Activated CD4-positive, alpha-beta memory T cell treated with anti-CD3 and anti-CD28 coated beads for 36 hours (primary cell): ENCODE data around the gene MYO3B. TPM values are rescaled to one million over a fixed set of nuclear protein-coding genes. Genes with fewer than 3 reads are reported as not detected.
A peak's percentile ranks its signal among the peaks of the same experiment; 100 is the strongest.
"Not testable (repeated sequence)": the region's sequence is repeated elsewhere in the genome, so short reads cannot be mapped to it uniquely, and the experiment has no call there.

Experiments used
- CTCF ChIA-PET: fragments of 350-600 bp; sonication (Branson Sonifier 250); formaldehyde crosslinking; loops from one replicate; lab custom pipeline; 2021; ENCODE audit warnings: antibody characterized with exemption, inconsistent platforms; lab: Charles Lee
- POLR2A ChIA-PET: fragments of 350-600 bp; sonication (Branson Sonifier 250); formaldehyde crosslinking; loops from one replicate; lab custom pipeline; 2021; ENCODE audit warnings: antibody characterized with exemption; lab: Charles Lee
- DNase-seq: peaks from one replicate; pipeline ENCODE4 v3.0.0-alpha.2; 2020
- H3K27ac Mint-ChIP-seq: one replicate; pipeline ENCODE4 v1.8.0; 2021; ENCODE audit warnings: mixed read lengths
- H3K27me3 Mint-ChIP-seq: one replicate; pipeline ENCODE4 v1.8.0; 2021; ENCODE audit warnings: mixed read lengths
- H3K36me3 Mint-ChIP-seq: one replicate; pipeline ENCODE4 v1.8.0; 2021; ENCODE audit warnings: mixed read lengths
- H3K4me1 Mint-ChIP-seq: one replicate; pipeline ENCODE4 v1.8.0; 2021; ENCODE audit warnings: low read depth, mixed read lengths
- H3K4me3 Mint-ChIP-seq: one replicate; pipeline ENCODE4 v1.8.0; 2021; ENCODE audit warnings: mild to moderate bottlenecking, mixed read lengths
- H3K9me3 Mint-ChIP-seq: one replicate; pipeline ENCODE4 v1.8.0; 2021; ENCODE audit warnings: mixed read lengths
- intact Hi-C: fragments of 100-400 bp; cut with micrococcal nuclease; formaldehyde crosslinking; loops from one replicate; pipeline ENCODE4 v1.15.1; 2023
- total RNA-seq, 2 experiments: library from RNA; stranded (reverse); gene quantifications; one replicate each; pipeline ENCODE4 v1.2.3, GENCODE V29; 2021

The MYO3B gene
- total RNA-seq, 2 experiments from 2014 or later: 0.48 TPM

GRCh38 chr2:170598067-170598395 lies 420.1 kb downstream of the MYO3B start:
- Mint-ChIP-seq H3K4me3 (no peak overlapping the region), H3K9me3 (no peaks in the 10 kb centered on the region), H3K36me3 (no peaks in the 10 kb centered on the region), H3K27ac (no peak overlapping the region), H3K4me1 (no peaks in the 10 kb centered on the region), H3K27me3 (peaks cover 1% of the 10 kb centered on the region)
- ChIA-PET CTCF (no interaction called here), POLR2A (no interaction called here)
- intact Hi-C loops: no loop called here
- no peak for DNase-seq

DNA sequence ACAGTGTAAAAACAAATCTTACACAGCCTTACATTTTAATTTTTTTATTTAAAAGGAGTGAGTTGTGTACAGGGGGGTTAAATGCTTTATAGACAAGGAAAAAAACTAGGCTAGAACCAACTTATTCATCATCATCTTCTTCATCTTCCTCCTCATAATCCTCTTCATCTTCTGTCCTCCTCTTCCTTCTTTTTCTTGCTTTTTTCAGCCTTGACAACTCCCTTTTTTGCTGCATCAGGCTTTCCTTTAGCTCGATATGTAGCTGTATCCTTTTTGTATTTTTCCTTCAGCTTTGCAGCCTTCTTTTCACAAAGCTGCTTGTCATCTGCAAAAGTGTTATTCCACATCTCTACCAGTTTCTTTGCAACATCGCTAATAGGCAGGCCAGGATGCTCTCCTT lies 423.5 kb downstream of the MYO3B start:
- CTCF ChIA-PET: no interaction called here
- POLR2A ChIA-PET: no interaction called here

DNA sequence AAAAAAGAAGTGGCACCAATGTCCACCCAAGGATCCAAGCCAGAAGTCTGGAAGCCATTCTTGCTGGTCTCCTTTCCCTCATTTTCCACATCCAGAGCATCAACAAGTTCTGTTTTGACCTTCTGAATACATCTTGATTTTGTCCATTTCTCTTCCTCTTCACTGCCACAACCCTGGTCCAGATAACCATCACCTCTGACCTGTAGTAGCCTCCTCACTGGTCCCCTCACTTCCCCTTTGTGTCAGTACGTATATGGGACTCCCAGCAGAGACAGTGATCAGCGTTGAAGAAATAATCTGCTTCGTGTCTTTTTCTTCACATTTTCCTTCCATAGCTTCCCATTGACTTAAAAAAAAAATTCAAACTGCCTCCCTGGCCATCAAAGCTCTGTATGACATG lies 427.9 kb downstream of the MYO3B start:
- no peaks in the 10 kb centered on the region for H3K4me1 Mint-ChIP-seq
- no peaks in the 10 kb centered on the region for H3K36me3 Mint-ChIP-seq
- no peak overlapping the region for H3K4me3 Mint-ChIP-seq
- DNase-seq: no peak
- H3K27me3 Mint-ChIP-seq: peaks cover 2% of the 10 kb centered on the region
- no peak overlapping the region for H3K27ac Mint-ChIP-seq
- intact Hi-C loops: no loop called here
- POLR2A ChIA-PET: no interaction called here
- CTCF ChIA-PET: no interaction called here
- no peaks in the 10 kb centered on the region for H3K9me3 Mint-ChIP-seq

More for the DNA sequence above, 423.5 kb downstream of the MYO3B start:
- H3K4me1 Mint-ChIP-seq: no peaks in the 10 kb centered on the region
- H3K36me3 Mint-ChIP-seq: no peaks in the 10 kb centered on the region
- no peaks in the 10 kb centered on the region for H3K9me3 Mint-ChIP-seq
- intact Hi-C loops: no loop called here
- no peak overlapping the region for H3K27ac Mint-ChIP-seq
- H3K27me3 Mint-ChIP-seq: peaks cover 3% of the 10 kb centered on the region
- no peak for DNase-seq
- no peak overlapping the region for H3K4me3 Mint-ChIP-seq

DNA sequence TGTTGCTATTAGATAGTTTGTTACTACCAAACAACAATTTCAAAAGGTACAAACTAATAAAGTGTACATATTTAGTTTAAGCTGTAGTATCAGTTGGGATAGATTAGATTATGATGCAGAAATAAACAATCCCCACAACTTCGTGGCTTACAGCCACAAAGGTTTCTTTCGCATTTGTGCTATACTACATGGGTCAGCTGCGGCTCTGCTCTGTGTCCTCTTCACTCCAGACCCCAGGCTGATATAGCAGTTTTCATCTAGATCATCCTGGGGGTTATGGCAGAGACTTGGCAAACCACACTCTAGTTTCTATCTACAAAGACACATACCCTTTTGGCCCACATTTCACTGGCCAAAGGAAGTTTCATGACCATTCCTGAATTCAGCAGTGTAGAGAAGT lies 429.2 kb downstream of the MYO3B start:
- CTCF ChIA-PET: no interaction called here

GRCh38 chr2:170610615-170611014 lies 432.7 kb downstream of the MYO3B start:
- DNase-seq: no peak
- no peaks in the 10 kb centered on the region for H3K36me3 Mint-ChIP-seq
- intact Hi-C loops: no loop called here
- peaks cover 1% of the 10 kb centered on the region for H3K9me3 Mint-ChIP-seq
- no peak overlapping the region for H3K4me3 Mint-ChIP-seq
- ChIA-PET POLR2A (no interaction called here), CTCF (no interaction called here)
- H3K27ac Mint-ChIP-seq: no peak overlapping the region
- H3K4me1 Mint-ChIP-seq: no peaks in the 10 kb centered on the region
- peaks cover 2% of the 10 kb centered on the region for H3K27me3 Mint-ChIP-seq

More for the DNA sequence above, 429.2 kb downstream of the MYO3B start:
- POLR2A ChIA-PET: no interaction called here
- Mint-ChIP-seq H3K27ac (no peak overlapping the region), H3K27me3 (peaks cover 2% of the 10 kb centered on the region), H3K4me3 (no peak overlapping the region), H3K4me1 (no peaks in the 10 kb centered on the region), H3K9me3 (no peaks in the 10 kb centered on the region), H3K36me3 (no peaks in the 10 kb centered on the region)
- no peak for DNase-seq
- intact Hi-C loops: no loop called here

DNA sequence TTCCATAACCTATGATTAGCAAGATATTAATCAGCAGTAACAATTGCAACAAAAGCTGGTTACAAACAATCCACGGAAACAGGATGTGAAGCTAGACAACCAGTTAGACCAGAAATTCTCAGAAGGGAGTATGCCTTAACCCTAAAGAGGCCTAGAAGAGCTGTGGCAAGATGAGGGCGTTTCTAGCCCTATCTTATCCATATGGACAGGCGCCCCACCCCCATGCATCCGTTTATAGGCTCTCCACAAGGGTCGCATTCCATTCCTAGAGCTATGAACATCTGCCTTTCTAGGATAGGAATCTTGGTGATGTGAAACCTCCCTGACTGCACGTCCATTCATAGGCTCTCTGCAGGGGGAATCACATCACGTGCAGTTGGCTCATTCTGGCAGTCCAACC lies 441.0 kb downstream of the MYO3B start:
- H3K36me3 Mint-ChIP-seq, CTCF ChIA-PET, H3K27me3 Mint-ChIP-seq, POLR2A ChIA-PET, DNase-seq, H3K4me1 Mint-ChIP-seq, H3K27ac Mint-ChIP-seq, H3K4me3 Mint-ChIP-seq, intact Hi-C loops: not testable (repeated sequence)
- peaks cover 21% of the 10 kb centered on the region for H3K9me3 Mint-ChIP-seq

DNA sequence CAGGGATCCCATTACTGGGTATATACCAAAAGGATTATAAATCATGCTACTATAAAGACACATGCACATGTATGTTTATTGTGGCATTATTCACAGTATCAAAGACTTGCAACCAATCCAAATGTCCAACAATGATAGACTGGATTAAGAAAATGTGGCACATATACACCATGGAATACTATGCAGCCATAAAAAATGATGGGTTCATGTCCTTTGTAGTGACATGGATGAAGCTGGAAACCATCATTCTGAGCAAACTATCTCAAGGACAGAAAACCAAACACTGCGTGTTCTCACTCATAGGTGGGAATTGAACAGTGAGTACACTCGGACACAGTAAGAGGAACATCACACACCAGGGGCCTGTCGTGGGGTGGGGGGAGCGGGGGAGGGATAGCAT lies 457.1 kb downstream of the MYO3B start:
- POLR2A ChIA-PET, H3K4me1 Mint-ChIP-seq, CTCF ChIA-PET: not testable (repeated sequence)

GRCh38 chr2:170639635-170640034 lies 461.7 kb downstream of the MYO3B start:
- Mint-ChIP-seq H3K9me3 (no peaks in the 10 kb centered on the region), H3K4me3 (no peak overlapping the region), H3K27ac (no peak overlapping the region), H3K4me1 (no peaks in the 10 kb centered on the region), H3K36me3 (no peaks in the 10 kb centered on the region), H3K27me3 (peaks cover 5% of the 10 kb centered on the region)
- intact Hi-C loops: no loop called here
- no peak for DNase-seq
- ChIA-PET POLR2A (no interaction called here), CTCF (no interaction called here)

More for the DNA sequence above, 457.1 kb downstream of the MYO3B start:
- H3K4me3 Mint-ChIP-seq, intact Hi-C loops, H3K36me3 Mint-ChIP-seq, DNase-seq, H3K27ac Mint-ChIP-seq, H3K9me3 Mint-ChIP-seq: not testable (repeated sequence)
- peaks cover 11% of the 10 kb centered on the region for H3K27me3 Mint-ChIP-seq

DNA sequence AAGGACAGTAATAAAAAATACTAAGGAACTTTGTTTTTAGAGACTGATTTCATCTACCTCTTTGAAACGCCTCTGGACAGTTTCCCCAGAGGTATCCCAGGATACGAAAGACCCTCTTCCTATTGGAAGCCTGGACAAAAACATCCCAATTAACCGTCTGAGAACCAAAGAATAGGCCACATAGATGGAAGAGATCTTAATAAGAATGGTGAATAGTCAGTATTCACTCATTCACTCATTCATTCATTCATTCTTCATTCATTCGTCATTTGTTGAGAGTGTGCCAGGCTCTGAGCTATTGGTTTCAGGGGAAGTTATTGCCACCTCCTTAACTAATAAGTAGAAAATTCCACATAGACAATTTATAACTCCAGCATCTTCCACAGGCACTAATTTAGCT lies 464.0 kb downstream of the MYO3B start:
- Mint-ChIP-seq H3K4me3 (no peak overlapping the region), H3K4me1 (no peaks in the 10 kb centered on the region), H3K27me3 (peaks cover 2% of the 10 kb centered on the region), H3K36me3 (no peaks in the 10 kb centered on the region), H3K9me3 (no peaks in the 10 kb centered on the region), H3K27ac (no peak overlapping the region)
- DNase-seq: no peak
- CTCF ChIA-PET: interaction anchor here (1.7 kb wide), 1 partner anchor 75 kb away, joined by 3 read pairs; no protein-coding TSS in a partner anchor
- POLR2A ChIA-PET: no interaction called here
- intact Hi-C loops: no loop called here

DNA sequence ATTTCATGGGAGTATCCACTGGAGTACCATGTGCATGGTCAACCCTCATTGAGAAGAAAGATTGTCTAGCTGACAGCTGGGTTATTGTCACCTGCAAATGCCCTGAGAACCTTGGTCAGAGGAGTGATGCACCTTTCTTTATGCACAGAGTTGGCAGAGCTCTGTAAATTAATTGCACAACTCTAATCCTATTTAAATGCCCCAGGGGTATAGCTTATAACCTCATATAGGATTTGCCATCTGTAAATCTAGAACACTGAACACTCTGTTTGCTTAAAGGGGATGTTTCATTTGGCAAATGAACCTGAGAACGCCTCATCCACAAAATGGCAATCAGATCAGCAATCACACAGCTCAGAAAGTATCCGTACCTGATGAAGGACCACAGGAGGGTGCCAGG lies 465.4 kb downstream of the MYO3B start:
- no peak overlapping the region for H3K27ac Mint-ChIP-seq

DNA sequence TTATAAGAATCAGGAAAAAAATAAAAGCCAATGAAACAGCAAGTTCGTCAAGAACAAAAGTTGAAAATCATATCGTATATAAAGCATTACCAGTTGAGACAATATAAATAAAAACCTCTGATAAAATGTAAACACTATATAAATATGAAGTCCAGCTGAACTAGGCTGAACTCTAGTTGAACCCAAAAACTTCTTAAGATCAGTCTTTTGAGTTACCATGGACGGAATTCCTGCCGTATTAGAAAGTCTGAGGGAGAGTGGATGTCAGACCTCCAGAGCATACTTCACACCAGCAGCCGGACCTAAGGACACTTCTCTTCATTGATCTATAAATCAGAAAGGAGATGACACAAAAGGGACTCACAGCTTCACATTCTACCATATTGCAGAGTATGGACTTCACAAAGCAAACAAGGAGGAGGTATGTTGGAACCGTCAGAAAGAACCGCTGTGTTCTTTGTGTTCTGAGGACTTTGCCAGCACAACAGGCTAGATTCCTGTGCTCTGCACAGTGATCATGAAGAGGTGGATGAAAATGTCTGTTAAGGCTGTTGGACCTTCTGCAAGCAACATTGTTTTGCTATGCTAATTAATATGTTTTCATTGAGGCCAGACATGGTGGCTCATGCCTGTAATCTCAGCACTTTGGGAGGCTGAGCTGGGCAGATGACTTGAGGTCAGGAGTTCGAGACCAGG lies 469.9 kb downstream of the MYO3B start:
- Mint-ChIP-seq H3K27me3 (peaks cover 1% of the 10 kb centered on the region), H3K27ac (no peak overlapping the region), H3K4me1 (peaks cover 13% of the 10 kb centered on the region), H3K9me3 (no peaks in the 10 kb centered on the region), H3K36me3 (no peaks in the 10 kb centered on the region), H3K4me3 (no peak overlapping the region)
- ChIA-PET POLR2A (no interaction called here), CTCF (interaction anchor here (0.6 kb wide), 1 partner anchor 31 kb away, joined by 3 read pairs; no protein-coding TSS in a partner anchor)
- intact Hi-C loops: no loop called here
- DNase-seq: no peak

More for the DNA sequence above, 465.4 kb downstream of the MYO3B start:
- Mint-ChIP-seq H3K4me1 (no peaks in the 10 kb centered on the region), H3K4me3 (no peak overlapping the region), H3K9me3 (no peaks in the 10 kb centered on the region), H3K27me3 (peaks cover 2% of the 10 kb centered on the region), H3K36me3 (no peaks in the 10 kb centered on the region)
- POLR2A ChIA-PET: no interaction called here
- CTCF ChIA-PET: interaction anchor here (0.6 to 1.7 kb wide), 2 partner anchors 74 to 195 kb away, joined by 3 to 4 read pairs; no protein-coding TSS in a partner anchor
- no peak for DNase-seq
- intact Hi-C loops: no loop called here

- Mint-ChIP-seq H3K9me3 (no peaks in the 10 kb centered on the region), H3K27ac (no peak overlapping the region), H3K4me1 (peaks cover 13% of the 10 kb centered on the region), H3K4me3 (no peak overlapping the region), H3K36me3 (no peaks in the 10 kb centered on the region), H3K27me3 (peaks cover 1% of the 10 kb centered on the region)
- peak; percentile 14 for DNase-seq
- ChIA-PET CTCF (no interaction called here), POLR2A (interaction anchor here (0.7 kb wide), 1 partner anchor 666 kb away, joined by 3 read pairs; no protein-coding TSS in a partner anchor)
- intact Hi-C loops: no loop called here
These were observed 473.8 kb downstream of the MYO3B start for GRCh38 chr2:170651624-170652325.
